M059J (cell line): ENCODE data around the gene LMBR1. TPM values are rescaled to one million over a fixed set of nuclear protein-coding genes. Genes with fewer than 3 reads are reported as not detected.
"Not testable (repeated sequence)": the region's sequence is repeated elsewhere in the genome, so short reads cannot be mapped to it uniquely, and the experiment has no call there.

Experiments
- DNase-seq: peaks from one replicate; pipeline ENCODE4 v3.0.0-alpha.2; 2012; ENCODE audit warnings: low read depth
- total RNA-seq: library from RNA; depleted of rRNA; stranded (reverse); fragments of >200 nt; shearing (Covaris generic); gene quantifications from 2 replicates; pipeline ENCODE4 v1.2.3, GENCODE V29; 2014; rRNA removed

The LMBR1 gene
- total RNA-seq = 31.1 and 39.9 TPM in 2 replicates

GRCh38 chr7:156892821-156893706 is at the start of gene LMBR1:
Gene LMBR1, minus strand, starts transcription at chr7:156893183. Its CDS starts 190 bp downstream, at chr7:156892993.
- peak; percentile 88 for DNase-seq

- no peak for DNase-seq
Observed at GRCh38 chr7:156942708-156943090, 49.7 kb upstream of the LMBR1 start.

- no peak for DNase-seq
Observed at GRCh38 chr7:156941393-156942182, 48.6 kb upstream of the LMBR1 start.

GRCh38 chr7:156940421-156941122 is 47.6 kb upstream of the LMBR1 start:
- no peak for DNase-seq

- DNase-seq = not testable (repeated sequence)
Observed at GRCh38 chr7:156936766-156937165, 43.8 kb upstream of the LMBR1 start.

- DNase-seq = no peak
Observed at GRCh38 chr7:156935250-156935649, 42.3 kb upstream of the LMBR1 start.

GRCh38 chr7:156932006-156932405 is 39.0 kb upstream of the LMBR1 start:
- peak; percentile 51 for DNase-seq

- DNase-seq = no peak
Observed at GRCh38 chr7:156929789-156930539, 37.0 kb upstream of the LMBR1 start.

GRCh38 chr7:156928406-156928747 is 35.4 kb upstream of the LMBR1 start:
- DNase-seq = no peak

- no peak for DNase-seq
Observed at GRCh38 chr7:156927571-156928405, 34.8 kb upstream of the LMBR1 start.

- not testable (repeated sequence) for DNase-seq
Observed at GRCh38 chr7:156925821-156926220, 32.8 kb upstream of the LMBR1 start.

- not testable (repeated sequence) for DNase-seq
Observed at GRCh38 chr7:156922304-156922703, 29.3 kb upstream of the LMBR1 start.

GRCh38 chr7:156920487-156921373 is 27.7 kb upstream of the LMBR1 start:
- not testable (repeated sequence) for DNase-seq

GRCh38 chr7:156920076-156920475 is 27.1 kb upstream of the LMBR1 start:
- DNase-seq = no peak

GRCh38 chr7:156919132-156919713 is 26.2 kb upstream of the LMBR1 start:
- DNase-seq = no peak

GRCh38 chr7:156918635-156919034 is 25.7 kb upstream of the LMBR1 start:
- no peak for DNase-seq

- DNase-seq = not testable (repeated sequence)
Observed at GRCh38 chr7:156909574-156910252, 16.7 kb upstream of the LMBR1 start.

- peak; percentile 82 for DNase-seq
Observed at GRCh38 chr7:156907656-156908055, 14.7 kb upstream of the LMBR1 start.
